HG02763 (cell line): ENCODE data around the gene MELTF.
"Not testable (repeated sequence)": the region's sequence is repeated elsewhere in the genome, so short reads cannot be mapped to it uniquely, and the experiment has no call there.

Experiments used
- ATAC-seq: cut with Tn5 transposase; IDR thresholded peaks from one replicate; pipeline ENCODE4 v1.9.1; 2021; ENCODE audit warnings: mild to moderate bottlenecking, moderate library complexity; ENCODE audit not compliant: unreplicated experiment

Gene MELTF

GRCh38 chr3:197029511-197030167 is at the start of gene MELTF:
Gene MELTF, minus strand, starts transcription at chr3:197029817. Its CDS starts 115 bp downstream, at chr3:197029702.
- peak; percentile 81 for ATAC-seq

GRCh38 chr3:197076415-197076814 is 46.8 kb upstream of the MELTF start:
- no peak for ATAC-seq

GRCh38 chr3:197068077-197068476 is 38.5 kb upstream of the MELTF start:
- no peak for ATAC-seq

GRCh38 chr3:197064771-197065170 is 35.2 kb upstream of the MELTF start:
- no peak for ATAC-seq

- no peak for ATAC-seq
These were observed 32.8 kb upstream of the MELTF start for GRCh38 chr3:197062446-197062845.

GRCh38 chr3:197051637-197052036 is 22.0 kb upstream of the MELTF start:
- ATAC-seq, result not testable (repeated sequence)

- no peak for ATAC-seq
These were observed 20.9 kb upstream of the MELTF start for GRCh38 chr3:197050511-197050910.

- ATAC-seq, result no peak
These were observed 12.9 kb upstream of the MELTF start for GRCh38 chr3:197042539-197042938.

GRCh38 chr3:197041875-197042488 is 12.4 kb upstream of the MELTF start:
- ATAC-seq, result no peak

GRCh38 chr3:197040658-197041057 is 11.0 kb upstream of the MELTF start:
- no peak for ATAC-seq

- no peak for ATAC-seq
These were observed 9.3 kb upstream of the MELTF start for GRCh38 chr3:197038679-197039462.

- no peak for ATAC-seq
These were observed 6.0 kb upstream of the MELTF start for GRCh38 chr3:197035577-197035976.

GRCh38 chr3:197034778-197035177 is 5.2 kb upstream of the MELTF start:
- not testable (repeated sequence) for ATAC-seq

GRCh38 chr3:197033764-197034163 is 4.1 kb upstream of the MELTF start:
- ATAC-seq, result not testable (repeated sequence)

- ATAC-seq, result no peak
These were observed 2.0 kb upstream of the MELTF start for GRCh38 chr3:197031315-197032285.

- no peak for ATAC-seq
These were observed 1.0 kb upstream of the MELTF start for GRCh38 chr3:197030379-197031314.

- ATAC-seq, result no peak
These were observed 698 bp downstream of the MELTF start for GRCh38 chr3:197028728-197029510.

GRCh38 chr3:197027896-197028727 is 1.5 kb downstream of the MELTF start:
- no peak for ATAC-seq
